ENCODE measurements around the gene GDPD2.
"Not testable (repeated sequence)": the region's sequence is repeated elsewhere in the genome, so short reads cannot be mapped to it uniquely, and the experiment has no call there.

The GDPD2 gene

GRCh38 chrX:70422851-70423341 is at the start of gene GDPD2:
Gene GDPD2 (plus strand): TSS chrX:70423314. CDS start chrX:70424985, 1,671 bp downstream.
- no peak for DNase-seq

- no peak for DNase-seq
Observed at GRCh38 chrX:70386235-70386634, 36.9 kb upstream of the GDPD2 start.

DNA sequence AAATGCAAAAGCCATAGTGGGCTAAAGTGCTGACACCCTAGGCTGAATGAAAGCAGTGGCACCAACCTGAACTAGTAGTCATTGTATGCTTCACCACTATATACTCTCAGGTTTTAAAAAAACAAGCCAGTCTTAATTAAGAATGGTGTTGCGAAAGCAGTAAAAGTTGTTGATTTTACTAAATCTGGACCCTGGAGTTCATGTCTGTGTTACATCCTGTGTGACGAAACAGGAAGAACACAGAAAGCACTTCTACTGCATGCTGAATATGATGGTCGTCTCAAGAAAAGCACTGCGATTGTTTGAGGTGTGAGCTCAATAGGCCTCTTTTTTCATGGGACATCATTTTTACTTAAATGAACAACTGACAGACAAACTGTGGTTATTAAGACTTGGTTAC is 24.2 kb upstream of the GDPD2 start:
- DNase-seq: no peak

DNA sequence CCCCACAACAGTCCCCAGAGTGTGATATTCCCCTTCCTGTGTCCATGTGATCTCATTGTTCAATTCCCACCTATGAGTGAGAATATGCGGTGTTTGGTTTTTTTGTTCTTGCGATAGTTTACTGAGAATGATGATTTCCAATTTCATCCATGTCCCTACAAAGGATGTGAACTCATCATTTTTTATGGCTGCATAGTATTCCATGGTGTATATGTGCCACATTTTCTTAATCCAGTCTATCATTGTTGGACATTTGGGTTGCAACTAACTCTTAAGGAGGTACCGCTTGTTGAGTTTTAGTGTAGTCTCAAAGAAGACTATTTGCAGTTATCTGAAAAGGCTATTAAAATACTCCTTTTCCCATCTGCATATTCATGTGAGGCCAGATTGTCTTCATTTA is 22.9 kb upstream of the GDPD2 start:
- DNase-seq: not testable (repeated sequence)

- DNase-seq: no peak
Observed at GRCh38 chrX:70402721-70403120, 20.4 kb upstream of the GDPD2 start.

- DNase-seq: no peak
Observed at GRCh38 chrX:70405003-70405402, 18.1 kb upstream of the GDPD2 start.

- DNase-seq: no peak
Observed at GRCh38 chrX:70410921-70411320, 12.2 kb upstream of the GDPD2 start.

DNA sequence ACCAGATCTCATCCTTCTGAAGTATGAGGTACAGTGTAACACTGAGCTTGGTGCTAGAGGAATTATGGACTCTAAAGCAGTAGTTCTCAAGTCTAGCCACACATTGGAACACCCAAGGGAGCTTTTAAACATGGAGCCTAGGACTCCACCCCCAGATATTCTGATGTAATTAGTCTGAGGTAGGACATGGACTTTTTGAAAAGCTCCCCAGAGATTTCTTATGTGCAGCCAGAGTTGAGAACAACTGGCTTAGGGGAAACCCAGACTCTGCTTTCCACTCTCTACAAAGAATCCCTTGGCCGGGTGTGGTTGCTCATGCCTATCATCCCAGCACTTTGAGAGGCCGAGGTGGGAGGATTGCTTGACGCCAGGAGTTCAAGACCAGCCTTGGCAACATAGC is 11.6 kb upstream of the GDPD2 start:
- DNase-seq: no peak

DNA sequence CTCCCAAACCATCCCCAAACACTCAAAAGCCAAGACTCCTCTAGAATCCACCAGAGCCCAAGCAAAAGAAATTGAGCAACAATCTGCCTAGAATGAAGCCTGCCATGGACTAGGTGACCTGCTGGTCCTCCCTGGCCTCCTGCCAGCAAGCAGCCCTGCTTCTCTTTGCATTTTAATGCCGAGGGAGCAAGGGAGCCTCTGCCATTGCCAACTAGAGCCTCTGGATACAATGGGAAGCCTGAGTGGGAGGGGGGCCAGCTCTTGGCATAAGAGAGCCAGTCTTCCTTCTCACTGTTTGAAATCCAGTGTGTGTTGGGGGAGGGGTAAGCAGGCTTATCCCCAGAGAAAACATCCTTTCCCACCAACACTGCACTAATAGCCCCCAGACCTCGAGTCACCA is 1.5 kb upstream of the GDPD2 start:
- no peak for DNase-seq

DNA sequence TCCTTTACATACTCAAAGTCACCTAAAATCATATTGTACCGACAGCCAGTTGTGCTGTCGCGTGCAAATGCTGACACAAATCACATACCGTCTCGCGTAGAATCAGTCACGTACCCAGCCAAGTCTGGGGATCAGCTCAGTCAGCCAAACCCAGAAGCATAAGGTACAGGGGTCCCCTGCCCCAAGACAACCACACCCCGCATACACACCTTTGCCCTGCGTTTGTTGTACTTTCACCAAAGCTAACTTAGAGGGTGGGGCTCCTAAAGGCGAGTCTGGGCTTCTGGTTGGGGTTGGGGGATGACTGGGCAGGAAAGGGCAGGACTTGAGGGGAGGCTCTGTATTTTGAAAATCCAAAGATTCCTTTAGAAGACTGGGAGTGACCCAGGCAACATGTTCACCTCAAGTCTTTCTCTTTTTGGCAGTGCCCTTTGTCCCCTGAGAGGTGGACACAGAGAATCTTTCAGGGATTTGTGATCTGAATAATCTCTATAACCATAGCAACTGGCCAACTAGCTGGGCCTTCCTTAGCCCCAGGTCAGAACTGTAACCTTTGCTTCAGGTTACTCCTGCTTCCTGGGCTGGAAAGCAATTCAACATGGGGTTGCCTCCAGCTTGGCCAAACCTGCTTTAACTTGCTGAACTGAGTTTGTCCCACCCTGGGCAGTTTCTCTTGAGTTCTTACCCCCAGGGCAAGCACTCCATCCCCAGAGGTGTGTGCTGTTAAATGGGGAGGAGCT is 992 bp downstream of the GDPD2 start:
- DNase-seq: no peak

GRCh38 chrX:70424801-70425200 is 1.7 kb downstream of the GDPD2 start:
- no peak for DNase-seq

GRCh38 chrX:70426286-70427278 is 3.5 kb downstream of the GDPD2 start:
- no peak for DNase-seq

- DNase-seq: no peak
Observed at GRCh38 chrX:70427365-70427764, 4.3 kb downstream of the GDPD2 start.

DNA sequence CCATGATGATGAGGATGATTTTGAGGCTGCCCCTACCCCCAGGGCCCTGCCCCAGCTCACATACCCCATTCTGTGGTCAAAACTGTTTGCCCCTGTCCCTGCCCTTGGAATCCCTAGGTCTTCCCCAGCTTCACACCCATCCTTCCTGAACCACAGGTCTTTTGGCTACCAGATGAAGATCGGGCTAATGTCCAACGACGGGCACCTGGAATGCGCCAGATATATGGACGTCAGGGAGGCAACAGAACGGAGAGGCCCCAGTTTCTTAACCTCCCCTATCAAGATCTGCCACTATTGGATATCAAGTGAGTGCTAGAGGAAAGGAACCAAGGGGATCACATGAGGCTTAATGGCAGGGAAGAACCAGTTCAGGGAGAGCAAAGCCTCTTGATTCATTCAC is 6.6 kb downstream of the GDPD2 start:
- no peak for DNase-seq

- DNase-seq: no peak
Observed at GRCh38 chrX:70432936-70433847, 10.1 kb downstream of the GDPD2 start.

DNA sequence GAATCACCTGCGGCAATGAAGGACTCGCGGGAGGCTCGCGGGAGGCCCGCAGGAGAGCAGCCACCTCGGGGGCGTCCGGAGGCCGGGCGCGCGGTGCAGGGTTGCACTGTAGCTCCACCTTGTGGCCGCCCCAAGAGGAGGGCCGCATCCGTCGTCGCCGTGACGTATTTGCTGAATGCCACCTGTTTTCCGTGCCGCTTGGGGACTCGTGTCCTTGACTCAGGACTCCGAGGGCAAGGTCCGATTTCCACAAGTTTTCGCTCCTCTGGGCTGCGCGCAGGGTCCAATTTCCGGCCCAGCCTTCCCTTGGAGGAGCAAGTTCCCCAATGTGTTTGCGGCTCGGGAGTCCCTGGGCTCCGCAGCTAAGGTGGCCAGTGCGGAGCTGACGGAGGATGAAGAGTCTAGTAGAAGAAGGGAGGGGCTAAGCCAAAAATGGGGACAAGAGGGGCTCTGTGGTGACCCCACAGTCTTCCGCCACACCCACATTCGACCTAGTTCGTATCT is 10.8 kb downstream of the GDPD2 start:
- peak; percentile 57 to 68 for DNase-seq

- peak; percentile 51 to 63 for DNase-seq
Observed at GRCh38 chrX:70434352-70434866, 11.3 kb downstream of the GDPD2 start.

DNA sequence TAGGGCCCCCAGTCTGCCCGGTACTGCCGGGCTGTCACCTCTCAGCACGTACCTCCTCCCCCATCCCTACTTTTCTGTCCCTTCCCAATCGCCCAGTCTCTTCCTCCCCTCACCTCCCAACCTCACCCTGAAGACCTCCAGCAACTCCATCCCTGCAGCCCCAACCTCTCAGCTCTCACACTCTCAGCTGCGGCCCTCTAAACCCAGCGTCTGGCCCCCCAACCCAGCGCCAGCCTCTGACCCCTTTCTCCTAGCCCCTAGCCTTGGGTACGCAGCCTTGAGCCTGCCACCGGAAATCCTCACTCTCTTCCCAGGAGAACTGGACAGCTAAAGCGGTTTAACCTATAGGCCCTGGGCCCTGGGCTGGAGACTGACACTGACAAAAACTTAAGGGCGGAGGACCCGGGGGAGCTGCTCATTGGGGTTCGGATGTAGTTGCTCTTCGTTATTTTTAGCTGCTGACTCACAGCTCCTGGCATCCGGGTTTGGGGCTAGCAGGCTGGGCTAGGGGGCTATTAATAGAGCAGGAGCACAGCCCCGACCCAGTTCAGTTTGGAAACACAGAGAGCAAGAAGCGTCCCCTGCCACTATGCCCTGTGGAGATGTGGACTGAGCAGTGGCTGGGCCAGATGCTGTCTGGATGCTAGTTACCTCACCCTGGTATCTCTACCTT is 11.9 kb downstream of the GDPD2 start:
- DNase-seq: no peak

GRCh38 chrX:70436343-70436742 is 13.2 kb downstream of the GDPD2 start:
- no peak for DNase-seq

GRCh38 chrX:70437011-70437410 is 13.9 kb downstream of the GDPD2 start:
- DNase-seq: no peak

- no peak for DNase-seq
Observed at GRCh38 chrX:70437921-70438665, 15.0 kb downstream of the GDPD2 start.

Measured in stimulated activated CD4-positive, alpha-beta T cell treated with anti-CD3 and anti-CD28 coated beads, Interleukin-2, amount 100 ng/mL, for 48 hours (primary cell).